Mesothelial cell of epicardium (in vitro differentiated cells): ENCODE measurements around the gene WDR17. TPM values are rescaled to one million over a fixed set of nuclear protein-coding genes. Genes with fewer than 3 reads are reported as not detected.

ENCODE experiments used
- DNase-seq, 2 experiments: peaks; one replicate each; pipeline ENCODE4 v3.0.0; 2021; ENCODE audit warnings: low spot score in 2 of 2; ENCODE audit not compliant: unreplicated experiment in 2 of 2
- H3K27ac Mint-ChIP-seq: 2 replicates; pipeline ENCODE4 v1.8.0; 2021; ENCODE audit warnings: mixed read lengths
- H3K27me3 Mint-ChIP-seq: 2 replicates; pipeline ENCODE4 v1.8.0; 2021; ENCODE audit warnings: low read depth, mixed read lengths
- H3K36me3 Mint-ChIP-seq: 2 replicates; pipeline ENCODE4 v1.8.0; 2021; ENCODE audit warnings: mixed read lengths
- H3K4me1 Mint-ChIP-seq: 2 replicates; pipeline ENCODE4 v1.8.0; 2021; ENCODE audit warnings: mixed read lengths
- H3K4me3 Mint-ChIP-seq: 2 replicates; pipeline ENCODE4 v1.8.0; 2021; ENCODE audit warnings: mild to moderate bottlenecking, moderate library complexity, mixed read lengths
- H3K9me3 Mint-ChIP-seq: 2 replicates; pipeline ENCODE4 v1.8.0; 2021; ENCODE audit warnings: mixed read lengths
- CTCF ChIP-seq: fragments of 200-600 bp; sonication (generic); IDR thresholded peaks from one replicate; pipeline ENCODE4 v1.5.0; 2021; ENCODE audit warnings: antibody characterized with exemption; ENCODE audit not compliant: unreplicated experiment
- total RNA-seq: library from RNA; stranded (reverse); gene quantifications from 3 replicates; pipeline ENCODE4 v1.2.1, GENCODE V29; 2021

Gene WDR17
- total RNA-seq, 1 donor from 2014 or later, result 2.4 TPM

- Mint-ChIP-seq H3K36me3 (no peaks in the 10 kb centered on the region), H3K27ac (no peak overlapping the region), H3K9me3 (no peaks in the 10 kb centered on the region), H3K4me1 (peaks cover 1% of the 10 kb centered on the region), H3K4me3 (no peak overlapping the region), H3K27me3 (peaks cover 1% of the 10 kb centered on the region)
- TF ChIP-seq CTCF, result no peak
- DNase-seq, result no peak
These were observed 124.5 kb downstream of the WDR17 start for GRCh38 chr4:176189891-176190795.

- H3K9me3 Mint-ChIP-seq, result no peaks in the 10 kb centered on the region
- no peak overlapping the region for H3K4me3 Mint-ChIP-seq
- no peaks in the 10 kb centered on the region for H3K36me3 Mint-ChIP-seq
- peaks cover 1% of the 10 kb centered on the region for H3K27me3 Mint-ChIP-seq
- no peak overlapping the region for H3K27ac Mint-ChIP-seq
- peaks cover 8% of the 10 kb centered on the region for H3K4me1 Mint-ChIP-seq
- DNase-seq, result no peak
- TF ChIP-seq CTCF, result no peak
These were observed 126.3 kb downstream of the WDR17 start for GRCh38 chr4:176191974-176192373.

- Mint-ChIP-seq H3K27me3 (peaks cover 1% of the 10 kb centered on the region), H3K4me1 (peaks cover 8% of the 10 kb centered on the region), H3K27ac (no peak overlapping the region), H3K9me3 (no peaks in the 10 kb centered on the region), H3K36me3 (no peaks in the 10 kb centered on the region), H3K4me3 (no peak overlapping the region)
- no peak for TF ChIP-seq CTCF
- no peak for DNase-seq
These were observed 127.5 kb downstream of the WDR17 start for GRCh38 chr4:176193126-176193525.

GRCh38 chr4:176193938-176194337 is 128.3 kb downstream of the WDR17 start:
- Mint-ChIP-seq H3K27ac (no peak overlapping the region), H3K4me1 (peaks cover 8% of the 10 kb centered on the region), H3K4me3 (peak overlapping the region; percentile 2), H3K9me3 (no peaks in the 10 kb centered on the region), H3K27me3 (peaks cover 1% of the 10 kb centered on the region), H3K36me3 (no peaks in the 10 kb centered on the region)
- TF ChIP-seq CTCF, result no peak
- no peak for DNase-seq

- Mint-ChIP-seq H3K27me3 (peaks cover 1% of the 10 kb centered on the region), H3K27ac (peak within 1 kb of the TSS; percentile 96), H3K4me3 (peak within 1 kb of the TSS; percentile 91), H3K36me3 (no peaks in the 10 kb centered on the region), H3K4me1 (peaks cover 8% of the 10 kb centered on the region), H3K9me3 (peaks cover 2% of the 10 kb centered on the region)
- TF ChIP-seq CTCF, result no peak
- DNase-seq, result peak; percentile 87 to 95
These were observed 129.7 kb downstream of the WDR17 start, which contains the start of gene SPATA4 for GRCh38 chr4:176195184-176195978. SPATA4 (minus strand) TSS chr4:176195585; CDS start chr4:176195562, 23 bp downstream.
